Activated T-helper 1 cell treated with anti-CD3 and anti-CD28 coated beads, Interleukin-12 subunit alpha, Interleukin-12 subunit beta, Interleukin-2, Interleukin-4 antibody, amounts not matched to agents 30 ng/mL and 10 ng/mL and 1 ng/mL, durations not matched to agents 14 hours and 24 hours and 36 hours (primary cell): ENCODE results near the gene PRPS1. TPM values are rescaled to one million over a fixed set of nuclear protein-coding genes. Genes with fewer than 3 reads are reported as not detected.

Source experiments
- total RNA-seq: library from RNA; stranded (reverse); gene quantifications from 2 replicates; pipeline ENCODE4 v1.2.3, GENCODE V29; 2022

The PRPS1 gene
- total RNA-seq, 1 donor from 2014 or later, result 97.9 TPM

Other genes starting within 250 kb of the PRPS1 start
- gene FRMPD3, start 178.9 kb upstream of the PRPS1 start, total RNA-seq, result not detected in 2 replicates
- 30.0 and 30.6 TPM in 2 replicates for gene TSC22D3, start 147.3 kb downstream of the PRPS1 start, total RNA-seq
- gene NCBP2L, start 149.2 kb downstream of the PRPS1 start, total RNA-seq, result not detected in 2 replicates
- gene MID2, start 197.4 kb downstream of the PRPS1 start, total RNA-seq, result 5.1 and 6.6 TPM in 2 replicates